KOPT-K1 (cell line): ENCODE results near the gene MTURN.

ENCODE experiments used
- H3K27ac ChIP-seq: fragments of 200-600 bp; sonication (generic); 2 replicates; pipeline ENCODE4 v1.5.1; 2016; ENCODE audit warnings: antibody characterized with exemption, mild to moderate bottlenecking, low read depth, low read length; ENCODE audit not compliant: poor library complexity, severe bottlenecking
- H3K36me3 ChIP-seq: fragments of 200-600 bp; sonication (generic); 2 replicates; pipeline ENCODE4 v1.5.1; 2017; ENCODE audit warnings: antibody characterized with exemption, mild to moderate bottlenecking, low read length, moderate library complexity; ENCODE audit not compliant: insufficient read depth
- H3K9me3 ChIP-seq: fragments of 200-600 bp; sonication (generic); 2 replicates; pipeline ENCODE4 v1.5.1; 2017; ENCODE audit warnings: antibody characterized with exemption, low read length, mild to moderate bottlenecking; ENCODE audit not compliant: insufficient read depth, poor library complexity, severe bottlenecking

Gene MTURN

GRCh38 chr7:30116771-30117170 lies 18.0 kb upstream of the MTURN start:
- Histone ChIP-seq H3K27ac (no peak overlapping the region), H3K9me3 (peaks cover 35% of the 10 kb centered on the region), H3K36me3 (no peaks in the 10 kb centered on the region)

DNA sequence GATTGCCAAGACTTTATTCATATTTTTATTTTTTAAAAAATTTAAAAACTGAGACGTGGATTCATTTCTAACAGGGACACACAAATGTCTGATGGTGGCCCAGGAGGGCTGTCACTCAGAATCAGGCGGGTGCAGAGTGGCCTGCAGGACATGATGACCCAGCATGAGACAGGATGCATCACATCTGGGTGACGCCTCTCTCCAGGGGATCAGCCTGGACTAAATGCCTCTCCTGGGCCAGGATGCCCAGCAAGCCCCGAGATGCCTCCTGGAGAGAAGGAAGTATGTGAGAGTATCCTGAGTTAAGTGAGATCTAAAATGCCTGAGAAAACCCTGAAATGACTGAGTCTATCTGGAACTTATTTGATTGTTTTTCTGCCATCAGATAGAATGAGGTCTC lies 16.9 kb upstream of the MTURN start:
- H3K27ac ChIP-seq = no peak overlapping the region

GRCh38 chr7:30119890-30120577 lies 14.8 kb upstream of the MTURN start:
- Histone ChIP-seq H3K36me3 (no peaks in the 10 kb centered on the region), H3K27ac (no peak overlapping the region), H3K9me3 (peaks cover 6% of the 10 kb centered on the region)

More for the DNA sequence above, 16.9 kb upstream of the MTURN start:
- no peaks in the 10 kb centered on the region for H3K36me3 ChIP-seq
- peaks cover 24% of the 10 kb centered on the region for H3K9me3 ChIP-seq

GRCh38 chr7:30133736-30134610 lies 813 bp upstream of the MTURN start:
- H3K9me3 ChIP-seq = no peaks in the 10 kb centered on the region
- no peaks in the 10 kb centered on the region for H3K36me3 ChIP-seq
- peak overlapping the region; percentile 13 for H3K27ac ChIP-seq

DNA sequence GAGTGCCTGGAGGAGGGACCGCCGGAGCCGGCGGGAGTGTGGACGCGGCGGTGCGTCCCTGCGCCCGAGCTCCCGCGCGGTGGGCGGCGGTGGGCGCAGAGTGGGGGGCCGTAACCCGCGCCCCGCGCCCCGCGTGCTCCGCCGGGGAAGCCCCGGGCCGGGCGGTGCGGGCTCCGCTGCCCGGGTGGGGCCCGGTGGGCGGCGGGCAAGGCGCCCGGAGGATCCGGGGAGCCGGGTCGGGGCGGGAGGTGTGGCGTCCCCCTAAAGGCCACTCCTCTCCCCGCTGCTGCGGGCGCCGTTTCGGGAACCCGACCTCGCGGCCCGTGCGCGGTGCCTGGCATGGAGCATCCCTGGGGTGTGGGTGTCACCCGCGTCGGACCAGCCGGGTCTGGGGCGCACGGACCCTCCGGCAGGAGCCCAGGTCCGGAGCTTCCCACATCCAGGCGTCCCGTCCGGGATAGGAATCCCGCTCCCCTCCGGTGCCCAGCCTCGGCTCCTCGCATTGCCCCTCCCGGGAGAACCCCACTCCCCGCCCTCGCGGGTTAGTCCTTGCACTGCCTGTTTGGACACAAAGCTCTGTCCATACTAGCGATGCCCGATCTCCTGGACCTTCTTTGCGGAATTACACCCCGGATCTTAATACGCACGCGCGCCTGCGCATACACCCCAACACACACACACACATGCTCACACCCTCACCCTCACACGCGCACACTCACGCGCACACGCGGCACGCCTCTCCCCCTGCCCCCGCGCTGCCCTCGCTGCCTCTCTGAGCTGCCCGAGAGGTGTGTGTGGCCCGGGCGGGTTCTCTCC lies 723 bp downstream of the MTURN start:
- Histone ChIP-seq H3K36me3 (no peaks in the 10 kb centered on the region), H3K9me3 (no peaks in the 10 kb centered on the region), H3K27ac (no peak overlapping the region)

DNA sequence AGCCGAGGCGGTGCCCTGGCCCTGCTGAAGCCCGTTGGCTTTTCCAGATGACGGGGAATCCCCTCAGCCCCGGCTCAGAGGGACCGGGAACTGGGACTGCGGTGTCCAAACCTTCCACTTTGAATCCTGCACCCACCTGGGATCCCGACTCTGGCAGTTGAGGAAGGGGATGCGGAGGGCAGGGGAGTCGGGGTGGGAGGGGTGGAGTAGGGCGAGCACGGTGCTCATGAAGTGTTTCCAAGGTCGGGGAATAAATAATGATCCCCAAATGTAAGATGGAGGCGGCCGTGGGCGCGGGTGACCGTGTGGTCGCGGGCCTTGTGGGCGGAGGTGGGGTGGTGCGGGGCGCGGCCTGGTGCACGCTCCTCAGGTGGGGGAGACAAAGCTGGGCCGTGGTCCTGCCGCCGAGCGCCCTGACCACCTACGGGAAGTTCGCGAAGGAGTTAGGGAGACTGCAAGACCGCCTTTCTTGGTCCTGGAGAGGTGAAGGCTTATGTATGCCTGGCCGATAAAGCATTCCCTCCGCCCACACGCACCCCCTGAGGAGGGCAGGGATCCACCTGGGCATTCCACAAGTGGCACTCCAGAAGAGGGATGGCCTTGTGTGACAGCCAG lies 1.4 kb downstream of the MTURN start:
- H3K36me3 ChIP-seq = no peaks in the 10 kb centered on the region
- no peak overlapping the region for H3K27ac ChIP-seq

GRCh38 chr7:30136743-30137485 lies 2.1 kb downstream of the MTURN start:
- Histone ChIP-seq H3K27ac (no peak overlapping the region), H3K9me3 (no peaks in the 10 kb centered on the region)

More for the DNA sequence above, 1.4 kb downstream of the MTURN start:
- no peaks in the 10 kb centered on the region for H3K9me3 ChIP-seq

DNA sequence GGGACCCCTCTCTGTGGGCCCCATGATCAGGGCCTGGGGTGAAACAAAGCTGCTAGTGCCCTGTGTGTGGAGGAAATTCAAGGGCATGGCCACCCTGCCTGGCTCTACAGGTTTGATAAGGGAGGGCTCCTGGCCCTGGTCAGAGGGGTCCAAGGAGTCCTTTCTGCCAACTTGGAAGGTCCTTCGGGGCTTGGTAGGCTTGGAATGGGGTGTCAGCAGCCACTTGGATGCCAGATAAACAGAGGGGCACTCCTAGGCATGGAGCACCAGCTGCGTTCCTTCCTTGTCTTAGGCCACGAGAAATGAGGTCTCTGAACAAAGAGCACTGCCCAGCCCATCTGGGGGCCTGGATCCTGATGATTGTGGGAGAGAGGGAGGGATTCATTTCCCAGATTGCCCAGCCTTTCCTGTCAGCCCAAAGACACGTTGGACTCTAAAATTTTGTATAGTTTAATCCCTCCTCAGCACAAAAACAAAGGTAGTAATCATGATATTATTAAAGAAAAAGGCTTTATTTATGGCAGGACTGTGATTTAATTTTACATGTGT lies 5.1 kb downstream of the MTURN start:
- H3K36me3 ChIP-seq = no peaks in the 10 kb centered on the region
- no peak overlapping the region for H3K27ac ChIP-seq
- no peaks in the 10 kb centered on the region for H3K9me3 ChIP-seq

More at GRCh38 chr7:30136743-30137485, 2.1 kb downstream of the MTURN start:
- no peaks in the 10 kb centered on the region for H3K36me3 ChIP-seq

DNA sequence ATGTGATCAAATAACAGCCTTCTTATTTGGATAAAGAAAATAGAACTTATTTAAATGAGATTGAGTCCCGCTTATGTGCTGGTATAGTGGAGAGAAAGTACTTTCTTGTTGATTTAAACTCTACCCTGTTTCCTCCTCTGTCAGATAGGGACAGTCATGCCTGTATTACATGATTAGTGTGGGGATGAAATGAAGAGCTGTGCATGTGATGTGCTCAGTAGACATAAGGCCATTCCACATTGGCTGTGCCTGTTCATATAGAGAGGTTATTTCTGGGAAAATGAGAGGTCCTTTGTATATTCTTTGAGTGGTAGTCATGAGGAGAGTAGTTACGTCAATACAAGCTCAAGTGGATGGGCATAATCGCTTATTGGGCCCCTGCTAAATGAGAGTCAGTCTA lies 5.7 kb downstream of the MTURN start:
- Histone ChIP-seq H3K9me3 (no peaks in the 10 kb centered on the region), H3K36me3 (no peaks in the 10 kb centered on the region), H3K27ac (no peak overlapping the region)

DNA sequence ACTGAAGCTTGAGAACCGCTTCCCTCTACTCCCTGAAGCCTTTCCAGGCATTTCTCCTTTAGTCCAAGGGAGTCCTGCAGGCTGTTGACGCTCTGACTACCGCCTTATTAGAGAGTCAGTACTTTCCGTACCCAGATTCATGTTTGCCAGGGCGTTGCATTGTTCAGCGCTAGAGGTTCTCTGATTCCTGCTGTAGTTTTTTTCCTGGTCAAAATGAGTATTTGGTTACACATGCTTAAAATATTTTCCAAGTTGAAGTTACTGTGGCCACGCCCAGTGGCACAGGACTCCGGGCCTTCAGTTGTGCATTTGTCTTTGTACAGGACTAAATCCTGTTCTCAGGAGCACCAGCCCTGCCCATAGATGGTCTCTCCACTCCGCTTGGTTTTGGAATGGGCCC lies 7.9 kb downstream of the MTURN start:
- H3K36me3 ChIP-seq = no peaks in the 10 kb centered on the region
- peak overlapping the region; percentile 54 for H3K27ac ChIP-seq
- no peaks in the 10 kb centered on the region for H3K9me3 ChIP-seq

DNA sequence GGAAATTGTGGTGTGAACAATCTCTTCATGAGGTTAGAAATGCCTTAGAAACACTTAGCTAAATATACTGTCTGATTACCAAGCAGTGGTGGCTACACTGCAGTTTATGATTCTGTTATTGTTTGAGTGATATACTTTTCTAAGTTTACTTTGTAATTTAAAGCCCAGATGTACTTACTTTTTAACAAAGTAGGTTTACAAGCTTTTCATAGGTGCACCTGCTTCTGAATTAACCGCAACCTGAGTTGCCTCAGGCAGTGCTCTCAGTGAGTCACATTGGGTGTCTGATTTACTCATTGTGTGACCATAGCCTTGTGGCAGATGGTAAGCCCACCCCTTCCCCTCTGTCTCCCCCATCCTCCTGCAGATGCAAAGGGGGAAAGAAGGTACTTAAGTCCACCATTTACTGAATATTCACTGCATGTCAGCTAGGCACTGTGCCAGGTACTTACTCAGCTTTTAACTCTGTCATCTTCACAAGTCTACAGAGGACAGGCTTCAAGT lies 9.0 kb downstream of the MTURN start:
- H3K36me3 ChIP-seq = no peaks in the 10 kb centered on the region
- peak overlapping the region; percentile 54 for H3K27ac ChIP-seq
- no peaks in the 10 kb centered on the region for H3K9me3 ChIP-seq

DNA sequence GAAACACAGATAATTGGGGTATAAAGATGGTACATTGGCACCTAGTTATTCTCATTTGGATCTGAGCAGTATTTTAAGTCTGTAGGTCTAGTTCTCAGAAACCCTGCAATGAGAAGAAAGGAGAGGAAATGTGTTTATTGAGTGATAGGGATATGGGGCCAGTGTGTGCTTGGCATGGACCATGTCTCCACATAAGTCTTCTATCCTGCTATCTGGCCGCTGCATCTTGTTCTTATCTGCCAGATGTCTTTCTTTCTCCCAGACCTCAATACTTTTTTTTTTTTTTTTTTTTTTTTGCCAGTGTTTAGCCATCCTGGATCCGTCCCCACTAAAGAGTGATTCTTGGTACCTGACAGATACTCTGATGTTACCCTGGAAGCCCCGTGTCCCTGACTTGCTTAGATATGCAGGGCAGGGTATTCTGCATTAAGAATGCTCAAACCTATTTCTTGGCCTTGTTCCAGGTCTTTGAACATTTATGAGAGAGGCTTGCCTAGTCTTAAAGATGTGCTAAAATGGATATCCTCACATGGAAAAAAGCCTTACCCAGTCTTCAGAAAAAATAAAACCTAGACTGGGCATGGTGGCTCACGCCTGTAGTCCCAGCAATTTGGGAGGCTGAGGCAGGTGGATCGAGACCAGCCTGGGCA lies 10.0 kb downstream of the MTURN start:
- H3K27ac ChIP-seq = peak overlapping the region; percentile 54
- H3K36me3 ChIP-seq = no peaks in the 10 kb centered on the region
- H3K9me3 ChIP-seq = no peaks in the 10 kb centered on the region

DNA sequence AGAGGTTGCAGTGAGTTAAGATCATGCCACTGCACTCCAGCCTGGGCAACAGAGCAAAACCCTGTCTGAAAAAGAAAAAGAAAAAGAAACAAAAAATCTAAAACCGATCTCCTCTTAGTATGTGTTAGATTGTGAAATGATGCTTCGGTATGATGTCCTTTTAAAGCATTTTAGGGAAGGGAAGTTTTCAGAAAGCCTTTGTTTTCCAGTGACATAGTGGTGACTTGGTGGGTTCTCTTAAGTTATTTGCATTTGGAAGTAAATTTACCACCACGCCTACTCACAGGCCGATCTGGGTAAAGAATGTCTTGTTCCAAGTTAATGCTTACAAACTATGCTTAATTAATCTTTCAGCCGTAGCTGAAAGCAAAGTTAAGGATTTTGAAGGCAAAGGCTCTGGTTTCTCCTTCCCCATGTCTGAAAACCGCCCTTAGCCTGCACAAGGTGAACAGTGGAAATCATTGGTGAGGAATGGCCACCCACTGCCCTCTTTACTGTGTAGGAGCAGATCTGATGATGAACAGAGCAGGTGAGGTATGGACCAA lies 10.7 kb downstream of the MTURN start:
- Histone ChIP-seq H3K36me3 (no peaks in the 10 kb centered on the region), H3K27ac (peak overlapping the region; percentile 54), H3K9me3 (no peaks in the 10 kb centered on the region)
